Hepatic stellate cell (primary cell): ENCODE results near the gene PEX12.
"Not testable (repeated sequence)": the region's sequence is repeated elsewhere in the genome, so short reads cannot be mapped to it uniquely, and the experiment has no call there.

Experiments used
- DNase-seq: peaks from one replicate; pipeline ENCODE4 v3.0.0; 2011; ENCODE audit warnings: low spot score

Gene PEX12

GRCh38 chr17:35577830-35578196, 558 bp downstream of the PEX12 start:
- no peak for DNase-seq

- DNase-seq: no peak
Measured at GRCh38 chr17:35575759-35576158, 2.6 kb downstream of the PEX12 start.

DNA sequence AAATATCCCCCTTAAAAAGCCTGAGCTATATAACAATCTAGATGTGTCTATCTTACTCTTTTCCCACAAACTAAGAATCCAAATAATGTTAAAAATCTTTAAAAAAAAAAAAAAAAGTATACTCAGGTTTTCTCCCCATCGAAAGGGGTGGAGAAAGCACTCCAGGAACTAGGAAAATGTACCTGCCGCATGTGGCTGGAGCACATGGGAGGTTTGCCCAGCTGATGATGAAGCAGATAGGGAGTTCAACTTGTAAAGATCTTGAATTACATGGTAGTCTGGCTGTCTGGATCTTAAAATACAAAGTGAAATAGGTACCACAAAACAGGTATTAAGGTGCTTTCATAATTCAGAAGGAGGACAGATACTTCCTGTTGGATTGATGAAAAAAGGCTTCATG, 9.0 kb downstream of the PEX12 start:
- DNase-seq: no peak

GRCh38 chr17:35568561-35568960, 9.8 kb downstream of the PEX12 start:
- DNase-seq: peak; percentile 56

GRCh38 chr17:35566968-35567367, 11.4 kb downstream of the PEX12 start:
- no peak for DNase-seq

DNA sequence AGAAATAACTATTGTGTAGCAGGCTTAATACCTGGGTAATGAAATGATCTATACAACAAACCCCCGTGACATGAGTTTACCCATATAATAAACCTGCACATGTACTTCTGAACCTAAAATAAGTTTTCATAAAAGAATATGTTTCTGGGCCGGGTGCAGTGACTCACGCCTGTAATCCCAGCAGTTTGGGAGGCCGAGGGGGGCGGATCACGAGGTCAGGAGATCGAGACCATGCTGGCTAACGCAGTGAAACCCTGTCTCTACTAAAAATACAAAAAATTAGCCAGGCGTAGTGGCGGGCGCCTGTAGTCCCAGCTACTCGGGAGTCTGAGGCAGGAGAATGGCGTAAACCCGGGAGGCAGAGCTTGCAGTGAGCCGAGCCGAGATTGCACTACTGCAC, 15.2 kb downstream of the PEX12 start:
- not testable (repeated sequence) for DNase-seq

DNA sequence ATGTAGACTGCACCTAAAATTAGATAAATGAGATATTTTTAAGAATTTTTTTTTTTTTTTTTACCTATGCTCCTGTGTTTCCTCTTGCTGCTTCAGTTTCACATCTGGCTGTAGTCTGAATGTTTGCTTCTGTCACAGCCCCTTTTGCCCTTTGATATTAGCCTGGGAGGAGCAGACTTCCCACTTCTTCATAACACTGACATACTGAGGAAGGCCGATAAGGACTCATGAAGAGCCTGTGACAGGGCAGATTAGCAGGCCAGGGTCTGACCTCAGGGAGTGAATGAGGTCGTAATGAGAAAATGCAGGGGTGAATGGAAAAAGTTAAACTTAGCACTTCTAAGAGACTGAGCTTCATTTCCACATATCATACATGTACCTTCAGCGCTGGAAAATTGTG, 17.7 kb downstream of the PEX12 start, which contains the start of gene SLFN14:
Gene SLFN14 (minus strand): TSS at position 117 of the 400 bp plus-strand sequence. CDS start 2,757 bp downstream, outside the sequence.
- no peak for DNase-seq

DNA sequence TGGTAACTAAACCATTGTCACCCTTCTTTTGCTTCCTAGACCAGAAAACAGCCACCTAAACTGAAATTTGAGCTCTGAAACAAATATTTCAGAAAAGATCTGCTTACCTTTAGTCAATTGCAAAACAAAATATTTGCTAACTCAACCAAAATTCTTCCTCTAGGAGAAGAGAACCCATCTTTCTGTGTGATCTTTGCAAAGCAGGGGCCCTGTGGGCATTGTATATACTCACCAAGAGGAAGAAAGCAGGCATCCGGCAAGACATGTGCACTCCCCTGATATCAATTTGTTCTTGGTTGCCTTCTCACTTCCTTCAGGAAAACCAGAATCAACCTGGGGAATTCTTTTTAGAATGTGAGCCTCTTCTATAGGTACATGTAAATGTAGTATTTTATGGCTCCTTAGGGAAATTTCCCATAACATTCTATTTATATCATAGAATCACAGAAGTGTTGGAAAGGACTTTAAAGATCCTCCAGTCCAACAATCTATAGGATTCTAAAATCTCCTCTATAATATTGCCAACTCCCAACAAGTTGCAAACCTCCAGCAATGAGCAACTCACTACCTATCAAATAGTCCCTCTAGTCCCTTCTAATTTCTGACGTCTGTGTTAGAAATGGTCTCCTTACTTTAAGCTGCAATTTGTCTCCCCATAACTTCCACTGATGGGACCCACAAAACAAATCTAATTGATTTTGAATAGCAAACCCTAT, 18.7 kb downstream of the PEX12 start:
- no peak for DNase-seq

DNA sequence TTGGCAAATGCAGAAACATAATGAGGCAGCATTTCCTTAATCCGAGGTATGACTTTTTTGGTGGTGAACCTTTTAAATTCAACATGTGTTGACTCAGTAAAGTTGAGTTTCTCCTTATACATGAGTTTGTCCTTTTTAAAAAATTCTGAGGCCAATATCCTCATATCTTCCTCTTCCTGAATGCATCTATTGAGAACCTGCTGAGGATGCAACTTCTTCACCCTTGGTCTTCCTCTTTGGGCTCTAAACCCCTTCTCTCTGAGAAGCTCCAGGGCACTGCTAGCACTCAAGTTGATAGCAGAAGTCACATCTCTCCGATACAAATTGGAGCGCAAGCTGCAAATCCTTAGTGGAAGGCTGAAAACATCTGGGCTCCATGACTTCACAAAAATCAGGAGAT, 21.0 kb downstream of the PEX12 start:
- no peak for DNase-seq

- no peak for DNase-seq
Measured at GRCh38 chr17:35555691-35556090, 22.7 kb downstream of the PEX12 start.

GRCh38 chr17:35554668-35555067, 23.7 kb downstream of the PEX12 start:
- DNase-seq: no peak

GRCh38 chr17:35553310-35553709, 25.1 kb downstream of the PEX12 start:
- DNase-seq: no peak

DNA sequence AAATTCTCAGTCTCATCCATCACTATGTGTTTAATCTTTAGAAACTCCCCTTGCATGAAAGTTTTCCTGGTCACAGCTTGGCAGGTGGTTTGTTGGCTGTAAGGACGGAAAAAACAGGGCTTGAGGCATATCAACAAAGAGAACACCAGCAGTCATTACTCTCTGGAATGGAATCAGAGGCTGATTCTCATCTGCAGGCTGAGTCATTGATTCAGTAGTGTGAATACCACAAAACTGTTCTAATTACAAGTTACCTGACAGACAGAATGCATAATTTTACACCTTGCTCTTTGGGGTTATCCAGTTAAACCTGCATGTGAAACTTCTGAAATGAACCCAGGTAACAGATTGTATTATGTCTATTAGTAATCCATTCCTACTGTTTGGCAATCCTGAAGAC, 29.4 kb downstream of the PEX12 start:
- DNase-seq: no peak

DNA sequence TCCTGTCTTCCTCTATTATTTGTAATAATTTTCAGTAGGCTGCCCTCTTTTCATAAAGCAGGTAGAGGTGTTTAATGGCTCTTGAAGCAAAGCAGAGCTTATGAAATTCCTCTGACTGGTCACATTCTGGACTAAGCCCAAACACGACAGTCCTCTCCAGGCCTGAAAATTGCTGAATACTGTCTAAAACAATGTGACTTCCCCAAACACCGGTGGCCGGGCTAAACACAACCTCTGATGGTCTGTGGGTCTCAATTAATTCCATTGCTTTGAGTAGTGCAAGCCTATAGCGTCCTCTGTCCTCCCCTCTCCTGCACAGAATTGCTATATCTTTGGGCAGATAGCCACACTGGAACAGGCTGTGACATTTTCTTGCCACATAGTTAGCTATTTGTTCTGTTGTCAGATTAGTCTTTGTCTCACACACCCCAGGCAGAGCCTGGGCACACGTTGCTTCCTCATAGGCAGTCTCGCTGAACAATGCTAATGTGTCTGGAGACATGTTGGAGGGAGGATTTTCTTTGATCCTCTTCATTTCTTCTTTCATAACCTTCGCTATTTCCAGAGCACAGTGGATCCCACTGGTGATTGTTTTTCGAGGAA, 30.1 kb downstream of the PEX12 start:
- DNase-seq: no peak

DNA sequence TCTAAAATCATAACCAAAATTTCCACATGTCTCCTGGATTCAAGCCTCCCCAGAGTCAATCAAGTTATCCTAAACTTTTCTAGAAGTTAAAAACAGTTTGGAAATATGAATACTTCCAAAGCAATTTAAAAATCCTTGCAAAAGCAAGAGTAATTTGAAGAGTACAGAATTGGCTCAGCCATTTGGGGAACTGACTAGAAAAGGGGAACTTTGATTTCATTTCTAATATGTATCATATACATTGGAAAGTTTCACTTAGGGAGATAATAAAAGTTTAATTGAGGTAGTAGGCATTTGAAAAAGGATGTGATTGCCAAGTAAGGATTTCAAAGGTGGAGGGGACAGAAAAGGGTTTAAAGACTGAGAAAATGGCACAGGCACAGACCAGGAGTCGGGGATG, 31.9 kb downstream of the PEX12 start:
- DNase-seq: no peak

- DNase-seq: no peak
Measured at GRCh38 chr17:35545150-35545549, 33.2 kb downstream of the PEX12 start.

DNA sequence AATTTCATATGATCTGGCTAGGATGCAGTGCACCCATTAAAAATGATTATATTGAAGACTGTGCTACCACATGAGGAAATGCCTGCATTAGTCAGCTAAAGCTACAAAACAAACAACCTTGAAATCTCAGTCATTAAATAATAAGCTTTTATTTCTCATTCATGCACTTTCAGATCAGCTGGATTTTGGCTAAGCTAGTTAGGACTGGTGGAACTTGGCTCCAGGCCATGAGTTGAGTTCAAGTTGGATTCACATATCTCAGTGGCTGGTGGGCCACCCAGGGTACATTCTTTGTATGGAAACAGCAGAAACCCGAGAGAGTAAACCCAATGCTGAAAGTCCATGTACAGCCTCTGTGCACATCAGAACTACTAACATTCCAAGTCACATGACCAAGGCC, 34.5 kb downstream of the PEX12 start:
- DNase-seq: peak; percentile 8

GRCh38 chr17:35542990-35543389, 35.4 kb downstream of the PEX12 start:
- DNase-seq: no peak

GRCh38 chr17:35541434-35541833, 36.9 kb downstream of the PEX12 start:
- DNase-seq: no peak

DNA sequence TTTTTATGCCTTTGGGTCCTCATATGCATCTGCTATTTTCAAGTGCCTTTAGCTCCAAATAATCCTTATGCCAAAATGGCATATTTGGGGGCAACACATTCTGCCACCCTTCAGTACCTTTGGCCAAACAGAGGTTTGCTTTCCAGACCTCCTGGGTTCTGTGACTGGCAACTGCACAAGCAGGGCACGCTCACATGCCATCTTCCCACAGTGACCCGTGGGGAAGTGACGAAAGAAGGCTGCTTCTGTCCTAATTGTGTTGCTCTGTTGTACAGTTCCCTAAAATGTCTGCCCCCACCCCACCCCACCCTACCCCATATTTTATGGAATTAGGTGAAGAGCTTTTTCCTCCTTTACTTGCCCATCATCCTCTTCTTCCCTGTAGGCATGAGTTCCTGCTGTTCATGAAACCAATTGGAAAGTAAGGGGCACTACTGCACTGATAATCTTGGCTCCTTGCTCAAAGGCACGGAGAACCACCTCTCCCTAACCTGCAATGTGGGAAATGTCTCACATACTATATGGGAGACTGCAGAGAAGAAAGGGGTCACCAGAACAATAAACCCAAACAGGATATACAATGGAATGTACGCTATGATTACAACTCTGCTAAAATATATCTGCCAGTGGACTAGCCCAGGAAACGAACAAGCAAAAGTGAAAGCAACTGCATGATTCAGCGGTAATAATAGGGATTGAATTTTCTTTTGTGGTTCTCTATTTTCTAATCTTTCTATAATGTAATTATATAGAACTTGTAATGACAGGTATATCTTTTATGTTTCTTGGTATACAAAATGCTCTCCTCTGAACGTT, 37.6 kb downstream of the PEX12 start:
- DNase-seq: peak; percentile 19

- no peak for DNase-seq
Measured at GRCh38 chr17:35539659-35540026, 38.7 kb downstream of the PEX12 start.

GRCh38 chr17:35537601-35538141, 40.7 kb downstream of the PEX12 start, which contains the start of gene SLFN12L:
Gene SLFN12L (minus strand): TSS chr17:35537678. CDS start chr17:35522364, 15,314 bp downstream.
- DNase-seq: no peak
